HUES64 (cell line): Measurements from ENCODE around the gene KLHL10.
A peak's percentile ranks its signal among the peaks of the same experiment; 100 is the strongest.

Experiments
- H3K27ac ChIP-seq: 2 replicates; pipeline ENCODE4 v1.7.0; 2013; ENCODE audit warnings: low read depth, low read length, inconsistent platforms
- H3K27me3 ChIP-seq: 2 replicates; pipeline ENCODE4 v1.6.1; 2013; ENCODE audit warnings: mild to moderate bottlenecking, low read length; ENCODE audit not compliant: insufficient read depth
- H3K36me3 ChIP-seq: 2 replicates; pipeline ENCODE4 v1.6.1; 2013; ENCODE audit warnings: mild to moderate bottlenecking, low read length; ENCODE audit not compliant: insufficient read depth
- H3K4me1 ChIP-seq: 2 replicates; pipeline ENCODE4 v1.6.1; 2013; ENCODE audit warnings: mild to moderate bottlenecking, low read length, moderate library complexity; ENCODE audit not compliant: insufficient read depth
- H3K4me3 ChIP-seq: 2 replicates; pipeline ENCODE4 v1.5.1; 2013; ENCODE audit warnings: mild to moderate bottlenecking, low read length, moderate library complexity
- H3K9ac ChIP-seq: 2 replicates; pipeline ENCODE4 v1.6.1; 2013; ENCODE audit warnings: mild to moderate bottlenecking, low read depth, low read length
- H3K9me3 ChIP-seq: 2 replicates; pipeline ENCODE4 v1.6.1; 2013; ENCODE audit warnings: low read depth, low read length; ENCODE audit not compliant: insufficient read depth
- WGBS: fragments of 150-250, 120-280 bp; methylation state at CpG from one replicate; pipeline ENCODE4 v1.1.7; 2013; ENCODE audit warnings: missing lambda C conversion rate; 5-methylcytosine and 5-hydroxymethylcytosine counted together

The KLHL10 gene

GRCh38 chr17:41803049-41804020, 34.3 kb upstream of the KLHL10 start:
- 83% methylated on average over 24 of the region's 24 CpGs for WGBS
- Histone ChIP-seq H3K4me3 (no peak overlapping the region), H3K9me3 (no peaks in the 10 kb centered on the region), H3K4me1 (peaks cover 7% of the 10 kb centered on the region), H3K27me3 (no peaks in the 10 kb centered on the region), H3K36me3 (peaks cover 17% of the 10 kb centered on the region), H3K9ac (no peak overlapping the region), H3K27ac (no peak overlapping the region)

- no peak overlapping the region for H3K4me3 ChIP-seq
- no peaks in the 10 kb centered on the region for H3K9me3 ChIP-seq
- WGBS: 94% methylated on average over 8 of the region's 8 CpGs
- H3K36me3 ChIP-seq: peaks cover 25% of the 10 kb centered on the region
- no peak overlapping the region for H3K9ac ChIP-seq
- no peak overlapping the region for H3K27ac ChIP-seq
- no peaks in the 10 kb centered on the region; the same call in 1 of the 2 replicates for H3K4me1 ChIP-seq
- peaks cover 9% of the 10 kb centered on the region; the same call in 1 of the 2 replicates for H3K27me3 ChIP-seq
Measured at GRCh38 chr17:41806685-41807445, 30.8 kb upstream of the KLHL10 start.

DNA sequence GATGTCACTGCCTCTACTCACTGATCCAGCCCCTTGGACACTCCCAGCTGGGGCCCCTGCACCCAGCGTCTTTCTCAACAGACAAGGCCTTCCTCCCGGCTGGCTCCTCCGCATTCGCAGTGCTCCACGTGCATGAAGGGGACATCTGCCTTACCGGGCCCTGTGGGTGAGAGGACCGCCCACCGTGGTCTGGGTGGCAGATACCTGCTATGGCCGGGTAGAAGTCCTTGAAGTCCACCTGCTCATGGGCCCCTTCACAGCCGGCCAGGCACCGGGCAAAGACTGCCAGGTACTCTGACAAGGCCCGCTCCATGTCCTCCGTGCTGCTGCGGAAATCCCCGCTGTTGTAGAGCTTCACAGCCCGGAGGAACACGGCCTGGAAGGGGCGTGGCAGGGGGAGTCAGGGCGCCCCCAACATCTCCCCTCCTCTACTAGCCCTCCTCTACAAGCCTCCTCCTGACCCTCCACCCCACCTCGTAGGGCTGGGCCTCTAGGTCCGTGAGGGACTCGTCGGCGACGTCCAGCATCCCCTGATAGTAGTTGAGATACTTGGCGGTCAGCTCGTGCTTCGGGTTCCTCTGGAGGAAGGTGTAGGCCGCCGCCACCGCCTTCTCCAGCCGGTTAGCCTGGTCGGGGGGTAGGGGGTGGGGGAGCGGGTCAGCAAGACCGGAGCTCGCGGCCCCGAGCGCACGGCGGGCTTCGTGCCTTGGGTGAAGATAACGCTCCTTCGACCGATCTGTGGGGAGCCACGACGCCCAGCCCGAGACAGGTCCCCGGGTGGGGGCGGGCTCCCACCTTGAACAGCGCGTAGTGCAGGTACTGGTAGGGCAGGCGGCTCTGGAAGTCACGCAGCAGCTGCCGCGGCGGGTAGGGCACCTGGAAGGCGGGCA, 26.7 kb upstream of the KLHL10 start:
- H3K9ac ChIP-seq: peak overlapping the region; percentile 78
- no peak overlapping the region for H3K27ac ChIP-seq
- WGBS: 20% methylated on average over 58 of the region's 58 CpGs
- peak overlapping the region; percentile 81 for H3K4me3 ChIP-seq
- no peaks in the 10 kb centered on the region for H3K9me3 ChIP-seq
- peaks cover 23% of the 10 kb centered on the region for H3K36me3 ChIP-seq
- peaks cover 11% of the 10 kb centered on the region for H3K4me1 ChIP-seq
- peaks cover 9% of the 10 kb centered on the region; the same call in 1 of the 2 replicates for H3K27me3 ChIP-seq

GRCh38 chr17:41811549-41812380, 25.9 kb upstream of the KLHL10 start, which contains the start of gene P3H4:
P3H4 (minus strand) TSS chr17:41811949; CDS start chr17:41811915, 34 bp downstream.
- Histone ChIP-seq H3K4me3 (peak within 1 kb of the TSS; percentile 81), H3K36me3 (peaks cover 17% of the 10 kb centered on the region), H3K27me3 (peaks cover 9% of the 10 kb centered on the region; the same call in 1 of the 2 replicates), H3K9me3 (no peaks in the 10 kb centered on the region), H3K27ac (peak within 1 kb of the TSS; percentile 73), H3K9ac (peak within 1 kb of the TSS; percentile 78), H3K4me1 (peaks cover 11% of the 10 kb centered on the region)
- under 1% methylated on average over 96 of the region's 96 CpGs for WGBS

DNA sequence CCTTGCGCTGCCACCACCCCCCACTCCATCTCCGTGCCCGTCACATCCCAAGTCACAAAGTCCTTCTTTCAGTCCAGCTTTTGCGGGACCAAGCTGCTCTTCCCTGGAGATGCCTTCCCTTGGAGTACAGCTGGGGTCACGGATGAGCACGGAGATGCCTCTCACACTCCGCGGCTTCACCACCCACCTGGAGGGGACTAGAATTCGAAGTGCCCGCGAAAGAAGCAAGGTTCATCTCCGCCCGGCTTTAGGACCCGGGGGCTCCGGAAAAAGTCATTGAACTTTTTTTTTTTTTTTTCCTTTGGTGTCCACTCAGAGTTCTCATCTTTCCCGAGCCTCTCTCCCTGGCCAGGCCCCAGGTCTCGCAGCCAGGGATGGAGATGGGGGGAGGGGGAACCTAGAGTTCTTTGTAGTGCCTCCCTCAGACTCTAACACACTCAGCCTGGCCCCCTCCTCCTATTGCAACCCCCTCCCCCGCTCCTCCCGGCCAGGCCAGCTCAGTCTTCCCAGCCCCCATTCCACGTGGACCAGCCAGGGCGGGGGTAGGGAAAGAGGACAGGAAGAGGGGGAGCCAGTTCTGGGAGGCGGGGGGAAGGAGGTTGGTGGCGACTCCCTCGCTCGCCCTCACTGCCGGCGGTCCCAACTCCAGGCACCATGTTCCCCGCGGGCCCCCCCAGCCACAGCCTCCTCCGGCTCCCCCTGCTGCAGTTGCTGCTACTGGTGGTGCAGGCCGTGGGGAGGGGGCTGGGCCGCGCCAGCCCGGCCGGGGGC, 25.1 kb upstream of the KLHL10 start, which contains the start of gene FKBP10:
Gene FKBP10, plus strand, starts transcription at position 624 of the 771 bp plus-strand sequence. Its CDS starts 31 bp downstream, at position 655.
- H3K9ac ChIP-seq: peak within 1 kb of the TSS; percentile 78
- under 1% methylated on average over 29 of the region's 35 CpGs for WGBS
- peaks cover 11% of the 10 kb centered on the region for H3K4me1 ChIP-seq
- peak within 1 kb of the TSS; percentile 73 for H3K27ac ChIP-seq
- H3K4me3 ChIP-seq: peak within 1 kb of the TSS; percentile 81
- H3K36me3 ChIP-seq: peaks cover 12% of the 10 kb centered on the region
- H3K27me3 ChIP-seq: peaks cover 9% of the 10 kb centered on the region; the same call in 1 of the 2 replicates
- no peaks in the 10 kb centered on the region for H3K9me3 ChIP-seq

GRCh38 chr17:41813152-41813680, 24.4 kb upstream of the KLHL10 start:
- H3K27me3 ChIP-seq: peaks cover 9% of the 10 kb centered on the region; the same call in 1 of the 2 replicates
- WGBS: 0% methylated on average over 11 of the region's 12 CpGs
- H3K4me1 ChIP-seq: peaks cover 11% of the 10 kb centered on the region
- H3K27ac ChIP-seq: peak overlapping the region; percentile 73
- peak overlapping the region; percentile 78 for H3K9ac ChIP-seq
- peaks cover 15% of the 10 kb centered on the region; the same call in 1 of the 2 replicates for H3K36me3 ChIP-seq
- H3K9me3 ChIP-seq: no peaks in the 10 kb centered on the region
- H3K4me3 ChIP-seq: peak overlapping the region; percentile 81

DNA sequence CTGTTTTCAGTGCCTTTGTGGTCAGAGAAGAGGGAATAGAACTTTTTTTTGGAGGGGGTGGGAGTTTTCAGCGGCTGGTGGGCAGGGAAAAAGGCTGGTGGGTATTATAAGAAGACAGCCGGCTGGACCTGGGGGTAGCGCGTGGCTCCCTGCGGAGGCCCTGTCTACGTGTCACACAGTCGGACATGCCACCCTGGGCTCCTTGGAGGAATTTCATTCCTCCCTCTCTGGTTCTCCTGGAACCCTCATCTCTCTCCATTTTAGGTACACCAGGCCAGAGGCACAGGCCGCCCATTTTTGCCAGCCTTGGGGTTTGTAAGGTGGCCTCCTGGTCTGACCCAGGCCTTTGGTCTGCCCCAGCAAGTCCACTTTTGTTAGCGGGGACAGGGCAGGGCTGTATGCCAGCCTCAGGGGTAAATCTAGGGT, 23.9 kb upstream of the KLHL10 start:
- Histone ChIP-seq H3K9ac (peak overlapping the region; percentile 78), H3K4me1 (peaks cover 11% of the 10 kb centered on the region), H3K27me3 (peaks cover 9% of the 10 kb centered on the region; the same call in 1 of the 2 replicates), H3K4me3 (peak overlapping the region; percentile 81), H3K36me3 (peaks cover 16% of the 10 kb centered on the region; the same call in 1 of the 2 replicates), H3K9me3 (no peaks in the 10 kb centered on the region), H3K27ac (0 out of 2 replicates have a peak overlapping the region, but pooled peaks have one; percentile 22)
- WGBS: 24% methylated on average over 9 of the region's 9 CpGs

- Histone ChIP-seq H3K27me3 (peaks cover 9% of the 10 kb centered on the region; the same call in 1 of the 2 replicates), H3K4me3 (peak overlapping the region; percentile 81), H3K4me1 (peaks cover 16% of the 10 kb centered on the region), H3K9me3 (no peaks in the 10 kb centered on the region), H3K27ac (0 out of 2 replicates have a peak overlapping the region, but pooled peaks have one; percentile 22), H3K9ac (0 out of 2 replicates have a peak overlapping the region, but pooled peaks have one; percentile 78), H3K36me3 (peaks cover 17% of the 10 kb centered on the region; the same call in 1 of the 2 replicates)
- 88% methylated on average over 1 of the region's 1 CpG for WGBS
Measured at GRCh38 chr17:41814195-41814594, 23.4 kb upstream of the KLHL10 start.
